GM19455 (cell line): ENCODE results near the gene PDXDC1.
"Not testable (repeated sequence)": the region's sequence is repeated elsewhere in the genome, so short reads cannot be mapped to it uniquely, and the experiment has no call there.

Source experiments
- ATAC-seq: cut with Tn5 transposase; IDR thresholded peaks from one replicate; pipeline ENCODE4 v1.9.1; 2021; ENCODE audit not compliant: unreplicated experiment

Gene PDXDC1

GRCh38 chr16:15132719-15133428, 158.0 kb downstream of the PDXDC1 start:
- ATAC-seq: not testable (repeated sequence)

- not testable (repeated sequence) for ATAC-seq
These were observed 158.7 kb downstream of the PDXDC1 start for GRCh38 chr16:15133554-15133953.

GRCh38 chr16:15134752-15135482, 160.1 kb downstream of the PDXDC1 start:
- ATAC-seq: not testable (repeated sequence)

- ATAC-seq: not testable (repeated sequence)
These were observed 160.9 kb downstream of the PDXDC1 start for GRCh38 chr16:15135483-15136360.

GRCh38 chr16:15137514-15137913, 162.7 kb downstream of the PDXDC1 start:
- not testable (repeated sequence) for ATAC-seq

GRCh38 chr16:15140444-15141365, 165.9 kb downstream of the PDXDC1 start:
- not testable (repeated sequence) for ATAC-seq

GRCh38 chr16:15141586-15141985, 166.8 kb downstream of the PDXDC1 start:
- ATAC-seq: no peak

GRCh38 chr16:15142107-15142890, 167.5 kb downstream of the PDXDC1 start:
- ATAC-seq: not testable (repeated sequence)

GRCh38 chr16:15142891-15143600, 168.2 kb downstream of the PDXDC1 start:
- not testable (repeated sequence) for ATAC-seq

GRCh38 chr16:15143601-15144091, 168.8 kb downstream of the PDXDC1 start:
- ATAC-seq: not testable (repeated sequence)

GRCh38 chr16:15144092-15144631, 169.3 kb downstream of the PDXDC1 start:
- not testable (repeated sequence) for ATAC-seq

GRCh38 chr16:15144781-15145417, 170.1 kb downstream of the PDXDC1 start:
- ATAC-seq: not testable (repeated sequence)

- ATAC-seq: not testable (repeated sequence)
These were observed 170.8 kb downstream of the PDXDC1 start for GRCh38 chr16:15145418-15146263.

GRCh38 chr16:15146264-15146662, 171.4 kb downstream of the PDXDC1 start:
- not testable (repeated sequence) for ATAC-seq

GRCh38 chr16:15148831-15149230, 174.0 kb downstream of the PDXDC1 start:
- ATAC-seq: not testable (repeated sequence)

- not testable (repeated sequence) for ATAC-seq
These were observed 174.4 kb downstream of the PDXDC1 start for GRCh38 chr16:15149260-15149659.

- ATAC-seq: not testable (repeated sequence)
These were observed 179.2 kb downstream of the PDXDC1 start for GRCh38 chr16:15154005-15154404.
